Measurements from ENCODE around the gene ASF1A.

DNA sequence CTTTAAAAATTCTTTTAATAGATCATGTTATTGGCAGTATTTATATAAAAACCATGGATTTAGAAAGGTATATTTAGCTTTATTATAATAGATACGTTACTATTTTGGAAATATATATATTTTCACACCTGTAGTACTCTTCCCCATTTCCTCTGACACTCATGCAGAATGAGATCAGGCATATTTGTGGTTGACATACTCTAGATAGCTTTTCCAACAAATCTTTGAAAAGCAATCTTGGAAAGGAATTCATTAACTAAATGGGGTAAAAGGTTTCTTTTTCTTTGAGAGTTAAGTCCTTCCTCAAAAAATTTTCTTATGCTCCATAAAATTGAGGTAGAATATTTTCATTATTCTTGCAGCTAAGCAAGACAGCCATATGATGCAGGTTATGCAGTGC is 14.5 kb downstream of the ASF1A start:
- TF ChIP-seq EP300 (IDR thresholded peaks at IDR 0.05; ENCODE audit: low read length) (no peak), FIP1L1 (IDR thresholded peaks at IDR 0.05; ENCODE audit: low read depth, low read length, poor library complexity, severe bottlenecking) (no peak), SMARCB1 (IDR thresholded peaks at IDR 0.05; ENCODE audit: insufficient read length, low read depth) (no peak), ZNF431 (CRISPR knock-in tag; IDR thresholded peaks at IDR 0.05) (no peak), POLR2AphosphoS5 (IDR thresholded peaks at IDR 0.05; ENCODE audit: control insufficient read depth, insufficient read depth, low read depth, low read length) (no peak), ELF1 (tag; IDR thresholded peaks at IDR 0.05) (no peak), TCF7L2 (IDR thresholded peaks at IDR 0.05; ENCODE audit: low read depth, low read length) (no peak), DNMT1 (IDR thresholded peaks at IDR 0.05) (no peak), TARDBP (IDR thresholded peaks at IDR 0.05) (no peak), ZZZ3 (IDR thresholded peaks at IDR 0.05) (no peak)
- TF ChIP-seq, protein P1, sequence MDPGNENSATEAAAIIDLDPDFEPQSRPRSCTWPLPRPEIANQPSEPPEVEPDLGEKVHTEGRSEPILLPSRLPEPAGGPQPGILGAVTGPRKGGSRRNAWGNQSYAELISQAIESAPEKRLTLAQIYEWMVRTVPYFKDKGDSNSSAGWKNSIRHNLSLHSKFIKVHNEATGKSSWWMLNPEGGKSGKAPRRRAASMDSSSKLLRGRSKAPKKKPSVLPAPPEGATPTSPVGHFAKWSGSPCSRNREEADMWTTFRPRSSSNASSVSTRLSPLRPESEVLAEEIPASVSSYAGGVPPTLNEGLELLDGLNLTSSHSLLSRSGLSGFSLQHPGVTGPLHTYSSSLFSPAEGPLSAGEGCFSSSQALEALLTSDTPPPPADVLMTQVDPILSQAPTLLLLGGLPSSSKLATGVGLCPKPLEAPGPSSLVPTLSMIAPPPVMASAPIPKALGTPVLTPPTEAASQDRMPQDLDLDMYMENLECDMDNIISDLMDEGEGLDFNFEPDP (CRISPR knock-in tag; IDR thresholded peaks at IDR 0.05) = no peak
- TF ChIP-seq, protein P2, sequence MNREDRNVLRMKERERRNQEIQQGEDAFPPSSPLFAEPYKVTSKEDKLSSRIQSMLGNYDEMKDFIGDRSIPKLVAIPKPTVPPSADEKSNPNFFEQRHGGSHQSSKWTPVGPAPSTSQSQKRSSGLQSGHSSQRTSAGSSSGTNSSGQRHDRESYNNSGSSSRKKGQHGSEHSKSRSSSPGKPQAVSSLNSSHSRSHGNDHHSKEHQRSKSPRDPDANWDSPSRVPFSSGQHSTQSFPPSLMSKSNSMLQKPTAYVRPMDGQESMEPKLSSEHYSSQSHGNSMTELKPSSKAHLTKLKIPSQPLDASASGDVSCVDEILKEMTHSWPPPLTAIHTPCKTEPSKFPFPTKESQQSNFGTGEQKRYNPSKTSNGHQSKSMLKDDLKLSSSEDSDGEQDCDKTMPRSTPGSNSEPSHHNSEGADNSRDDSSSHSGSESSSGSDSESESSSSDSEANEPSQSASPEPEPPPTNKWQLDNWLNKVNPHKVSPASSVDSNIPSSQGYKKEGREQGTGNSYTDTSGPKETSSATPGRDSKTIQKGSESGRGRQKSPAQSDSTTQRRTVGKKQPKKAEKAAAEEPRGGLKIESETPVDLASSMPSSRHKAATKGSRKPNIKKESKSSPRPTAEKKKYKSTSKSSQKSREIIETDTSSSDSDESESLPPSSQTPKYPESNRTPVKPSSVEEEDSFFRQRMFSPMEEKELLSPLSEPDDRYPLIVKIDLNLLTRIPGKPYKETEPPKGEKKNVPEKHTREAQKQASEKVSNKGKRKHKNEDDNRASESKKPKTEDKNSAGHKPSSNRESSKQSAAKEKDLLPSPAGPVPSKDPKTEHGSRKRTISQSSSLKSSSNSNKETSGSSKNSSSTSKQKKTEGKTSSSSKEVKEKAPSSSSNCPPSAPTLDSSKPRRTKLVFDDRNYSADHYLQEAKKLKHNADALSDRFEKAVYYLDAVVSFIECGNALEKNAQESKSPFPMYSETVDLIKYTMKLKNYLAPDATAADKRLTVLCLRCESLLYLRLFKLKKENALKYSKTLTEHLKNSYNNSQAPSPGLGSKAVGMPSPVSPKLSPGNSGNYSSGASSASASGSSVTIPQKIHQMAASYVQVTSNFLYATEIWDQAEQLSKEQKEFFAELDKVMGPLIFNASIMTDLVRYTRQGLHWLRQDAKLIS (CRISPR knock-in tag; IDR thresholded peaks at IDR 0.05) = no peak
- TF ChIP-seq, protein P3, sequence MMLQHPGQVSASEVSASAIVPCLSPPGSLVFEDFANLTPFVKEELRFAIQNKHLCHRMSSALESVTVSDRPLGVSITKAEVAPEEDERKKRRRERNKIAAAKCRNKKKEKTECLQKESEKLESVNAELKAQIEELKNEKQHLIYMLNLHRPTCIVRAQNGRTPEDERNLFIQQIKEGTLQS (IDR thresholded peaks at IDR 0.05) = no peak
- TF ChIP-seq, protein P3 (CRISPR knock-in tag; conservative IDR thresholded peaks at IDR 0.05) = no peak
